ENCODE data around the gene INO80B.
"Not testable (repeated sequence)": the region's sequence is repeated elsewhere in the genome, so short reads cannot be mapped to it uniquely, and the experiment has no call there.

Gene INO80B

DNA sequence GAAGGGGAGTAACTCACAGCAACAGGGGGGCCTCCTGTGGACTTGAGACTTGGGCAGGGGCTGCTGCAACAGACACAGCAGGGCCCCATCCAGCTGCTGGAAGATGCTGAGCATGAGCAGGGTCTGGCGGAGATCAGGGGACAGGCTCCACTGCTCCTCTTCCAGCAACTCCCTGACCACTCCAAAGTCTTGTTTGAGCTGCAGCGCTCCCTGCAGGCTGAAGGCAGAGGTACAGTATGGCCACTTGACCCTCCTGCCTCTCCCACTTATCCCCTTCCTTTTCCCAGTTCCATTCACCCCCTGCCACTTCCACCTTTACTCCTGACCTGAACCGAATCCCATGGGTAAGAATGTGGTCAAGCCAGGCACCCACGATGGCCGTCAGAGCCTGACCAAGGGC, 20.0 kb downstream of the INO80B start:
- in situ Hi-C loops (cut with HindIII; ENCODE audit: low sequenced_read_pairs) = no loop called here

DNA sequence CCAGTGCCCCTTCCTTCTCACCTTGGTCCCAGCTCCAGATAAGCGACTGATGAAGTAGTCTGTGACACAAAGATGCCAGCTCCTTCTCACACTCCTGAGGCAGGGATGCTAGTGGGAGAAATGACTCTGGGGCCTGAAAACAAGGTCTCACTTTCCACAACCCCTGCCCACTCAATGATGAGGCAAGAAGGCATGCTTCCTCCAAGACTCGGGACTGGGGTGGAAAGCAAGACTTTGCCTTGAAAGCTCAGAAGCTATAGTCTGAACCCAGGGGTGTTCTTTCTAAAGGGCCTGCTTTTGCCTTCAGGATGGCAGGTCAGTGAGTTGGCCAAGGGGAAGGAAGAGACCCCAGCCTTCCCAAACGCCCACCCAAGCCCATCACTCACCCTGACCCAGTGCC, 26.5 kb downstream of the INO80B start:
- in situ Hi-C loops (cut with HindIII; ENCODE audit: low sequenced_read_pairs) = no loop called here

DNA sequence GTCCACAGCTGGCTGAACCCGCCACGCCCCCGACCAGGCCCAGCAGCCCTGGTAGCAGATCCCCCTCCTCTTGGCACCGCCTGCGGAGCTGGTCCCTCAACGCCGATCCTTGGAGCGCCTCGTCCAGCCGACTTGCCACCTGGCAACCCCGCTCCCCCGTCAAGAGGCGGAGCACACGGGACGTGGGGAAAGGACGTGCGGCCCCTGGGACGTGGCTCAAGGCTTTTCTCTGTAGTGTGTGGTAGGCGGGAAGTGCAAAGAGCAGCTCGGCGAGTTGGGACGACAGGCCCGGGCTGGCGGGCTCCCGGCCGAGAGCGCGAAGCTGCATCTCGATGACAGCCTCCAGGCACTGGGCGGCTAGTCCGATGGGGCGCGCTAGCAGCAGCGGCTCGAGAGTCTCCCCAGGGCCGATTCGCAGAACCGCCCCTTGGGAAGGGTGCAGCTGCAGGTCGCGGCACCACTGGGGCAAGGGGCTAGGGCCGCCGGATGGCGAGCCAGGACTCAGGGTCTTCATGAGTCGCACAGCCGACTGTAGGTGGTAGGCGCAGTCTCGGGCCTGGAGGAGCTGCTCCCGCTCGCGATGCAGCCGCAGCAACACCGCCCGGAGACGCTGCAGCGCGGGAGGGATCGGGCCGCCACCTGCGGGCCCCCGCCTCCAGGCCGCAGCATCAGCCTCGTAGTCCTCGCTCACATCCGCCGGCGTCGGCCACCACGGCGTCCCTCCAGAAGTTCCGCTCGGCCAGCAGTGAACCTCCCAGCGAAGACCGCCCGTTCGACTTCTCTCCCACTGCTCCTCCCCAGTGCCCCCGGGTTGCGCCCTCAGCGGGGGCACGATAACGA, 27.3 kb downstream of the INO80B start:
- in situ Hi-C loops (cut with HindIII; ENCODE audit: low sequenced_read_pairs) = no loop called here

DNA sequence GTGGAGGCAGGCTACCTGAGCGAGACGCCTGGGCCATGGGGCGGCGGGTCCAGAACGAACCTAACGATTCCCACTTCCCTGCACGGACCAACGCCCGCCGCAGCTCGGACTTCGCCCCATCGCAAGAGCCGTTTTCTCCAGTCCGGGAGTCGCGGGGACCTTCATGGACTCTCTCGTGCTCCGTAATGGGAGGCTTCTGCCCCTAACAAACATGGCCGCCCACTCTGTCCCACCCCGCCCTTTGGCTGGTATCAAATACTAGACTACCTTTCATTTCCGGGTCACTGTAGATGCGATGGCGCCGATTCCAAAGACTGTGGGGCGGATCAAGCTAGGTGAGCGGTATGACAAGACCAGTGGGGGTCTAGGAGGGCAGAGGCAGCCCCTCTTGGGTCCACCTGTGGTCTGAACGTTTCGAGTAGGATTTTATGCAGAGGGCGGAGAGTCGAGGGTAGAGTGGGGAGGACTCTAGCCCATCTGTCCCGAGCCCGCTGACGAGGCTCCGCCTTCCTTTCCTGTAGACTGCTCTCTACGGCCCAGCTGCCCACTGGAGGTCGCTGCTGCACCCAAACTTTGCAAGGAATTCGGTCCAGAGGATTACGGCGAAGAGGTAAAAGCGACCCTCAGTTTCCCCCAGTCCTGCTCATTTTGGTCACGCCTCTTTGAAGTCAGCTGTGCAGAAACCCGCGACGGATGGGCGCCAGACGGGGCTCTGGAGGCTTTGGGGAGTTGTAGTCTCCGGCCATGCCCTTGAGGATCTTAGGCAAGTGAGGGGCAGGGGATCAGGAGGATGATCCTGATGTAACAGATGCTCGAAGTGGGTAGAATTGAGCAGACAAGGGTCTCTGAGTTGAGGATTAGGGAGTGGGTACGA, 28.2 kb downstream of the INO80B start, which contains the start of the genes CCDC142 and TTC31:
Gene CCDC142, minus strand, starts transcription at position 198 of the 874 bp plus-strand sequence. Its CDS starts 161 bp downstream, at position 37.
Gene TTC31, plus strand, starts transcription at position 281 of the 874 bp plus-strand sequence. Its CDS starts 15 bp downstream, at position 296.
- in situ Hi-C loops (cut with HindIII; ENCODE audit: low sequenced_read_pairs) = no loop called here

DNA sequence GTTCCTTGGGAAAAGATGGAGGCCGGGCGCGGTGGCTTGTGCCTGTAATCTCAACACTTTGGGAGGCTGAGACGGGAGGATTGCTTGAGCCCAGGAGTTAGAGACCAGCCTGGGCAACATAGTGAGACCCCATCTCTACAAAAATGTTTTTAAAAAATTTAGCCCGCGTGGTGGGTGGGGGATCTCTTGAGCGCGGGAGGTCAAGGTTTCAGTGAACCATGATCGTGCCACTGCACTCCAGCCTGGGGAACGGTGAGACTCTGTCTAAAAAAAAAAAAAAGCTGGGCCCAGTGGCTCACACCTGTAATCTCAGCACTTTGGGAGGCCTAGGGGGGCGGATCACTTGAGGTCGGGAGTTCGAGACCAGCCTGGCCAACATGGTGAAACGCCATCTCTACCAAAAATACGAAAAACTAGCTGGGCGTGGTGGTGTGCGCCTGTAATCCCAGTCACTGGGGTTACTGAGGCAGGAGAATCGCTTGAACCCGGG, 28.8 kb downstream of the INO80B start:
- in situ Hi-C loops (cut with HindIII; ENCODE audit: low sequenced_read_pairs) = not testable (repeated sequence)

DNA sequence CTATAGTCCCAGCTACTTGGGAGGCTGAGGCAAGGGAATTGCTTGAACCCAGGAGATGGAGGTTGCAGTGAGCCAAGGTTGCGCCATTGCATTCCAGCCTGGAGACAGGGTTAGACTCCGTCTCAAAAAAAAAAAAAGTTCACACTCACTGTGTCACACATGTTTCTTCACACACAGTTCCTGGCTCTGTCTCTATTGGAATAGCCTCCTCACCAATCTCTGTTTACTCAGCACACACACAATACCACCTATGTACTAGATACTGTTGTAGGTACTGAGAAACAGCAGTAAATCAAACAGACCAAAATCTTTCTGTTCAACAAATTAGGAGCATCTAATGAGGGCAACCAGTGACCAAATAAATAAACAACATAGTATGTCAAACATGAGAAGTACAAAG, 31.3 kb downstream of the INO80B start:
- in situ Hi-C loops (cut with HindIII; ENCODE audit: low sequenced_read_pairs) = no loop called here

DNA sequence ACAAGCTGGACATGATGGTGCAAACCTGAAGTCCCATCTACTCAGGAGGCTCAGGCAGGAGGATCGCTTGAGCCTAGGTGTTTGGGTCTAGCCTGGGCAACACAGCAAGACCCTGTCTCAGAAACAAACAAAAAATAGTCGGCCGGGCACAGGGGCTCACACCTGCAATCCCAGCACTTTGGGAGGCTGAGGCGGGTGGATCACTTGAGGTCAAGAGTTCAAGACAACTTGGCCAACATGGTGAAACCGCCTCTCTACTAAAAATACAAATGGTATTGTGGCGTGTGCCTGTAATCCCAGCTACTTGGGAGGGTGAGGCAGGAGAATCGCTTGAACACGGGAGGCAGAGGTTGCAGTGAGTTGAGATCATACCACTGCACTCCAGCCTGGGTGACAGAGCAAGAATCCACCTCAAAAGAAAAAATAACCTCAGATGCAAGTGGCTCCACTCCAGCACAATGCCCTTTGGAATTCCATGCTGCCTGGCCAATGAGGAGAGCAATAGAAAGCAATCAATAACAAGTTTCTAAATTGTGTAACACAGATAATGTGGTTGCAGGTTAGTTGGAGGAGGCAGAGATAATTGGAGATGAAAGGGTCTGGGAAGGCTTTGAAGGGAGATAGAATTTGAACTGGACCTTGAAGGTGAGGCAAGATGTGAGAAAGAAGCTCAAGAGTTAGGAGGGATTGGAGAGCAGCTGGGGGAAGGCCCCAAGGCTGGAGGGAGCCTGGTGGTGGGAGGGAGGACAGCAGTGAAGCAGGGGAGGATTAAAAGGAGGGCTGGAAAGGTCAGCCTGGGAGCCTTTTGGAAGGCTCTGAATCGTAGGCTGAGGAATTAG, 34.0 kb downstream of the INO80B start:
- in situ Hi-C loops (cut with HindIII; ENCODE audit: low sequenced_read_pairs) = no loop called here

DNA sequence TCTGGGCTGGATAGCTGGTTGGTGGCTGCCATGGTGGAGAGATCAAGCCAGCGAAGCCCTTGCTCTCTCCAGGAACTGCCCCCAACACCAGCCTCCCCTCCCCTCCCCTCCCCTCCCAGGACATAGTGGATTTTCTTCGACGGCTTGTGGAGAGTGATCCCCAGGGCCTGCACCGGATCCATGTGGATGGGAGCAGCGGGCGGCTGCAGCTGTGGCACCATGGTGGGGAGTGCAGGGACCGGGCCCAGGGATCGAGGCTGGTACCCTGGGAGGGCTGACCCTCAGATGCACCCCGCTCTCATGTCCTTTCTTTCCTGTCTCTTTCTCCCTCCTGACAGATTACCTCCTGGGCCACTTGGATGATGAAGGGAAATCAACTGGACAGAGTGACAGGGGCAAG, 35.0 kb downstream of the INO80B start:
- in situ Hi-C loops (cut with HindIII; ENCODE audit: low sequenced_read_pairs) = no loop called here

DNA sequence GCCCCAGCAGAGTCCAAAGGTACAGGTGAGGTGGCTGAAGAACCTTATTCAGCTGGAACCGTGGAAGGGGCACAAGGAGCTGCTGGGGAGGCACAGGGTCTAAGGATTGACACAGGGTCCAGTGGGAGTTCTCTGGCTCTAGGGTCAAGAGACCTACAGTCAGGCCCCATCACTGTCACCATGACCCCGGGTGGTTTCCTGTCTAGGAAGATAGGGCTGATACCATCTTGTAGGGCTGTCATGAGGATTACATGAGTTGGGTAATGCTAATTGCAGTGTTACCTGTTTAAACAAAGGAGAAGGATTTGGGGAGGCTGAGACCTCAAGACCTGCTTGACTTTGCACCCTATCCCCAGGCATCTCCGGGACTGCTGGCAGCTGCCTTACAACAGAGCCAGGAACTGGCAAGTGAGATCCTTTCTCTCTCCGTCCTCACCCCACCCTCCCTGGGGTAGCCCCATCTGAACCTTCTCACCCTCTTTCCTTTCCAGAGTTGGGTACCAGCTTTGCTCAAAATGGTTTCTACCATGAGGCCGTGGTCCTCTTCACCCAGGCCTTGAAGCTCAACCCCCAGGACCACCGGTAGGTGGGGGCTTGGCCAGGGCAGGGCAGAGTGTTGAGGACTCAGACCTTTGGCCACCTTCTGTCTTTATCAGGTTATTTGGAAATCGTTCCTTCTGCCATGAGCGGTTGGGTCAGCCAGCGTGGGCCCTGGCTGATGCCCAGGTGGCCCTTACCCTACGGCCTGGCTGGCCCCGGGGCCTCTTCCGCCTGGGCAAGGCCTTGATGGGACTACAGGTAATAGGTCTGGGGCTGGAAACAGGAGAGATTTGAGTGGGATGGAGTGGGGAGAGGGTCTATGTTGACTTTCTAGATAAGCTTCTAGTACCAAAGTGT, 37.0 kb downstream of the INO80B start:
- in situ Hi-C loops (cut with HindIII; ENCODE audit: low sequenced_read_pairs) = no loop called here

DNA sequence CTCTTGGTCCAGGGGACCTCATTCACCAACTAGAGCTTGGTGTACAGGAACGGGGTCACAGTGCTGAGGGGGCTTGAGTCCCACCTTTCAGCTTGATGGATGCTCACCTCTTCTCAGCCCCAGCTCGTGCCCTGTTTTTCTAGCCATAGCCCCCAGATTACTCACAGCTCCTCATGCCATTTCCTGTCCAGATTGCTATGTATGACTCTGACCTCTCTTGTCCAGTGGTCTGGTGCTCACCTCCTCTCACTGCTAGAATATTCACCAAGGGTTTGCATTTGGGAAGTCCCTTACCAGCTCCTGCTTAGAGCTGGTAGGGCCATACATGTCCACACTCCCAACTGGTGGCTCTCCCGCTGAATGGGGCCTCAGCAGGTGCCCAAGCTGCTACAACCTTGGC, 38.7 kb downstream of the INO80B start:
- in situ Hi-C loops (cut with HindIII; ENCODE audit: low sequenced_read_pairs) = no loop called here

DNA sequence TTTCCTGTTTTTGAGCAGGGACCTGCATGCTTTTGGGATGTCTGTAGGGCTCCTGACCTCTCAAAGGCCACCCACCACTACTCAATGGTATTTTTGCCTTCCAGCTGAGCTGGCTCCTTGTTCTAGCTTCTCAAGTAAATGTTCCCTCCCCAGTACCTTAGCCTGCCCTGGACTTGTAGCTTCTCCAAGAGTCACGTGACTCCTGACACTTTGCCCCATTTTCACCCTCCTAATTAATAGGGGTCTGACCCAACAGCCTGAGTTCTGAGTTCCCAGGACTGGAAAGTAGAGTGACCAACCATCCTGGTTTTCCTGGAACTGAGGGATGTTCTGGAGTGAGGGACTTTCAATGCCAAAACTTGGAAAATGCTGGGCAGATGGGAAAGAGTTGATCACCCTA, 40.6 kb downstream of the INO80B start:
- in situ Hi-C loops (cut with HindIII; ENCODE audit: low sequenced_read_pairs) = no loop called here

DNA sequence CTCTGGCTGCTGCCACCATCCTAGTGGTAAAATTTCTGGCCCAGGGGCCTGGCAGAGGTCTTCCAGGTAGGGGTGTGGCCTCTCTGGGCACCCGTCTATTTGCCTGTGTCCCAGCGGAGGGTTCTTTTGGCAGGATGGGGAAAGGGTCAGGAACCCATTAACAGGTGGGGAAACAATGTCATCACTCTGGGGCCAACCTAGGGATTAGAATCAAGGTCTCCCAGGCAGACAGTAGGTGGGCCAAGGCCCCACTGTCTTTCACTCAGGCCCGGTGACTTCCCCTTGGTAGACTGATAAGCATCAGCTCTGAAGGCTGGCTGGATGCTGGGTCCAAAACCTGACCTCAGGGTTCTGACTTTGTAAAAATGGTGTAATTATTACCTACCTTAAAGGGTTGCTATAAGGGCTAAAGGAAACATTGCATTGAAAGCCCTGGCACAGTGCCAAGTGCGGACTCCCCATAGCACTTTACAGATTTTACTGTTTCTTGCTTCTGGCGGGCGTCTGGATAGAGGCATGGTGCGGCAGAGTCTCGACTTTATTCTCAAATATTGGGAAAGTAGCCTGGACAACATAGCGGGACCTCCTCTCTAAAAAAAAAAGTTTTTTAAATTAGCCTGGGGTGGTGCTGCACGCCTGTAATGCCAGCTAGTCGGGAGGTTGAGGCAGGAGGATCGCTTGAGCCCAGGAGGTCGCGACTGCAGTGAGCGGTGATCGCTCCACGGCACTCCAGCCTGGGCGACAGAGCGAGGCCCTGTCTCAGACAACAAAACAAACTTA, 42.3 kb downstream of the INO80B start:
- in situ Hi-C loops (cut with HindIII; ENCODE audit: low sequenced_read_pairs) = no loop called here

DNA sequence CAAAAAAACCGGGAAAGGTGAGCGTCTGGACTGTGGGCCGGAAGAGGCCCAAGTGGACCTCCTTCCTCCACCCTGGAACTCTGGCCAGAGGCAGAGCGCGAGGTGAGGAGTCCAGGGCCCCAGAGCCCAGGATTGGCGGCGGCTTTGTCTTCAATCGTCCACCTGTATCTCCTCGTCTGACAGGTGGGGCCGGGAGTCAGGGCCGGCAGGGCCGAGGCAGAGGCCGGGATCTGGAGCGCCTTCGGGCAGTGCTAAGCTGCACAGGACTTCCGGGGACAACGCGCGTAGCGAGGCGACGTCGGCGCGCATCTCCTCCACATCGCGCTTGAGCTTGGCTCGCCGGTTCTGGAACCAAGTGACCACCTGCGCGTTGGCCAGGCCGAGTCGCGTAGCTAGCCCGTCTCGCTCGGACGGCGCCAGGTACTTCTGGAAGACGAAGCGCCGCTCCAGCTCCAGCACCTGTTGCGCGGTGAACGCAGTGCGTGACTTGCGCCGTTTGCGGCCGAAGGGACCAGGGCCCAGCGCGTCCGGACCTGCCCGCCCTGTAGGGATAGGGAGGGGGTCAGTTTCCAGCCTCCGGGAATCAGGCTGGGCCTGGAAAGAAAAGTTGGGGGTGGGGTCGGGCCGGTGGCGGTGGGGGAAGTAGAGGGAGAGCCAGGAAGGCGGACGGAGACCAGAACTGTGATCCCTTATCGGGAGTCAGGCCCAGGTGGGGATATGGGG, 43.1 kb downstream of the INO80B start:
- in situ Hi-C loops (cut with HindIII; ENCODE audit: low sequenced_read_pairs) = no loop called here

DNA sequence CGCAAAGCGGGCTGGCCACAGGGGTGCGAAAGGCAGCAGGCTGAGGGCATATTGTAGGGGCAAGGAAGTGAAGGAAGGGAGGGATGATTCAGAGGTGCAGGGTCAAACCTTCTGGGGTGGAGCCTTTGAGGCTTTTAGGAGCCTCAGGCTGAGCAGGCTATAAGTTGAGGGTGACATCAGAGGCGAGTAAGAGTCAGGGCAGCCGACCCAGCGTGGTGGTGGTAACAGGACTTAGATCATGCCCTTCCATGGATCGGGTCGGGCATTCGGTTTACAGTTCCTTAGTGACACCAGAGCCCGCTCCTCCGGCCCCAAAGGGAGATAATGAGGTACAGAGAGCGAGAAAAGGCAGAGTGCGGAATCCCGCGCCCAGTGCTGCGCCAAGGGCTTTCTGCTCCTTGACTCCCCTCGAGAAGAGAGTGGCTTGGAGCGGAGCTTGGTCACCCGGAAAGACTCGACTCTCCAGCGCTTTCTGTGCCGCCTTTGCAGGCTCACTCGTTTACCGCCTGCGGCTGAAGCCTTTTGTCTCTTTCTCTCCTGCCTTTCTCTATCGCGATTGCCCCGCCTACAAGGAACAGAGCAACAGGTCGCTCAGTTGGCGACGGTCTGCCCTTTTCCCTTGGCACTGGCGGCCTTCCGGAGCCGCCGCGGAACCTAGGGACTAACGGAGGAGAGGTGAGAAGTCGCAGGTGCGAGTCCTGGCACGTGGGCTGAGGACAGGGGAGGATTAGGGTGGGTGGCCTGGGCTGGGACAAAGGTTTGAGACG, 43.8 kb downstream of the INO80B start:
- in situ Hi-C loops (cut with HindIII; ENCODE audit: low sequenced_read_pairs) = no loop called here

DNA sequence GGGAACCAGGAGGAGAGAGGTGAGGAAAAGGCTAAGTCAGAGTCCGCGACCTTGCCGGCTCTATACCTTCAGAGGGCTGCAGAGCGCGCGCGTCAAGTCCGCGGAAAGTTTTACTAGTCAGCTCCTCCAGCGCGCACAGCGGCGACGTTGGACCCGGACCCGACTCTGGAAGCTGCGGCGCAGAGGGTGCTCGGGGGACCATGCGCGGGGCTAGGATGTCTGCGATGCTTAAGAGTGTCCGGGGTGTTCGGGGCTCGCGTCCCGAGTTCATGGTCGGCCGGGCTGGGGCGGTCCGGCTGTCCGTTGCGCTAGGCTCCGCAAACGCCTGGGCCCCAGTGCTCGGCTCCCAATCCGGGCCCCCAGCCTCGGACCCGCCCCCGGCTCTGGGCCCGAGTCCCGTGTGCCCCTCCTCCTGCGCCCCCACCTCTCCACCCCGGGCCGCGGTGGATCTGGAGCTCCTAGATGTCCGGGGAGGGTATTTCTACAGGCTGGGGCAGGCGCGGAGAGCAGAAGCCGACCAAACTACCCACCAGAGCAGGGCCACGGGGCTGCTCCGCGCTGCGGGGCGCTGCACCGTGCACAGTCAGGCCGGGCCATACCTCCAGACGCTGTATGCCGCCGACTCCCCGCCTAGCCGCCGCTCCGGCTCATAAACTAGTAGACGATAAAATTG, 44.5 kb downstream of the INO80B start, which contains the start of gene LBX2:
Gene LBX2, minus strand, starts transcription at position 337 of the 673 bp plus-strand sequence. Its CDS starts 66 bp downstream, at position 271.
- in situ Hi-C loops (cut with HindIII; ENCODE audit: low sequenced_read_pairs) = no loop called here

DNA sequence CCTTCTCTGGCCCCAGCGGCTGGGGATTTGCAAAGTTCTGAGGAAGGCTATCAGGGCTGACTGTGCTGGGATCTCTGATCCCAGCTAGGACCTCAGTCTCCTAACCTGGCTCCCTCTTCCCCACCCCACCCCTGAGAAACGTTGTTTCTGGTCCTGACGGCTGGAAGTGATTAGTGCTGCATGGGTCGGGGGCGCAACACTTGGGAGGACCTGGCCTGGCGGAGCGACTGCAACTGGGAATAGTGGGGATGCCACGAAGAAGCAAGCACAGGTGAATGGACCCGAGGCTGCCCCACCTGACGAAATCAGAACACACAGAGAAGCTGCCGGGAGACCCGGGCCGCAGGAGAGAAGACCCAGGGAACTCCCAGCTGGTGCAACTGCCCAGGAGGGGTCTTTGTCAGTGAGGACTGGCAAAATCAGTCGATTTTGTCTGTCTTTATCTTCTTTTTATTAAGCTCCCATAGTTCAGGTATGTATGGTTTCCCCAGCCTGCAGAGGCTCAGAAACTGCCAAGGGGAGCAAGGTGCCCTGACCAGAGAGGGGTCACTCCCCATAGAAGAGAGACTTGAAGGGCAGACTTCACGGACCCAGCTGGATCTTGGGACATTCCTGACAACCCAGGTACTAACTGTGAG, 45.2 kb downstream of the INO80B start:
- in situ Hi-C loops (cut with HindIII; ENCODE audit: low sequenced_read_pairs) = no loop called here

All from DLD1 (cell line).